ENCODE data around the gene TRIM38.
A peak's percentile ranks its signal among the peaks of the same experiment; 100 is the strongest.
"Not testable (repeated sequence)": the region's sequence is repeated elsewhere in the genome, so short reads cannot be mapped to it uniquely, and the experiment has no call there.

The TRIM38 gene

GRCh38 chr6:26009817-26010216 lies 47.2 kb downstream of the TRIM38 start:
- no peak for DNase-seq

GRCh38 chr6:26012061-26012460 lies 49.5 kb downstream of the TRIM38 start:
- DNase-seq: no peak

DNA sequence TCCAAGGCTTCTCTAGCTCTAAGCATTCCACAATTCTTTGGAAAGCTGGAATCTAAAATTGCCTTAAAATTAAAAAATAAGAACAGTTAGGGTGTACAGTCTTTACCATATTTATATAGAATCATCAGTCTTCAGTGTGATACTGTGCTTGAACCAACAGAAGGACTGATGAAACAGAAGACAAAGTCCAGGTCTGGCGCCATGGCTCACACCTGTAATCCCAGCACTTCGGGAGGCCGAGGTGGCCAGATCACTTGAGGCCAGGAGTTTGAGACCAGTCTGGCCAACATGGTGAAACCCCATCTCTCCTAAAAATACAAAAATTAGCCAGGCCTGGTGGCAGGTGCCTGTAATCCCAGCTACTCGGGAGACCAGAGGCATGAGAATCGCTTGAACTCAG lies 51.8 kb downstream of the TRIM38 start:
- not testable (repeated sequence) for DNase-seq

GRCh38 chr6:26016245-26016962 lies 53.8 kb downstream of the TRIM38 start:
- DNase-seq: no peak

- DNase-seq: no peak
These were observed 54.5 kb downstream of the TRIM38 start for GRCh38 chr6:26016963-26017631.

GRCh38 chr6:26017632-26017966 lies 55.0 kb downstream of the TRIM38 start:
- DNase-seq: no peak

DNA sequence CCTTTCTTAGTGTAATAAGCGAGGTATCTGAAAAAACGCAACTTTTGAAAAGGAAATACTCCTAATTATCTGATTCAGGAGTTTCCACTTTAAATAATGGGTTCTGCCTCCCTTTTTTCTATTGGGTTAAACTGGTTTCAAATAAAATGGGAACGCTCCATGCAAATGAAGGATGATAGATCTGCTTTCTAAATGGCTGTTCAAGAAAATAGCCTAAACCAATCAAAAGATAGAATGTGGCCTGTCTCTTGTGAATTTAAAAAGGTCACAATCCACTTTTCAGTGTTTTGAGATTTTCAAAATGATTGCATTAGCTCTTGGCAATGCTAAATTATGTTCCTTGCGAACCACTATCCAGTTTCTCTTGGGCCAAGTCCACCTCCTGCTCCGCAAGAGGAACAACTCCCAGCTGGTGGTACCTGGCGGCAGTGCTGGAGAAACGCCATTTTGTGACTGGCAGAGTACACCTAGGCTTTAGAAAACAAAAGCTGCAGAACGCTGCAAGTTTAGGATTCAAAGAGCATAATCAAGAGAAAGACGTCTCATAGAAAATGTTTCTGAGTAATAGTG lies 56.7 kb downstream of the TRIM38 start:
- DNase-seq: no peak

DNA sequence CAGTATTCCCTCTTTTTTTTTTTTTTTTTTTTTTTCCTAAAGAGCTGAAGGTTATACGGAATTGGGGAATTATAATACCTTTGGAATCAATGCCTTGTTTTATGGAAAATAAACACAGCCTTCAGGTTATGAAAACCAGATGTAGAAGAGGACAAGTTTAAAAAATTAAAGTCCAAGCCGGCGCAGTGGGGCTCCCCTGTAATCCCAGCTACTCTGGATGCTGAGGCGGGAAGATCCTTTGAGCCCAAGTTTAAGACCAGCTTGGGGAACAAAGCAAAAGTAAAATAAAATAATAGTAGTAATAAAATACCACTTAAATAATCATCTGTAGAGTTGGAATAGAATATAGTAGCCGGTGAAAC lies 57.3 kb downstream of the TRIM38 start:
- no peak for DNase-seq

DNA sequence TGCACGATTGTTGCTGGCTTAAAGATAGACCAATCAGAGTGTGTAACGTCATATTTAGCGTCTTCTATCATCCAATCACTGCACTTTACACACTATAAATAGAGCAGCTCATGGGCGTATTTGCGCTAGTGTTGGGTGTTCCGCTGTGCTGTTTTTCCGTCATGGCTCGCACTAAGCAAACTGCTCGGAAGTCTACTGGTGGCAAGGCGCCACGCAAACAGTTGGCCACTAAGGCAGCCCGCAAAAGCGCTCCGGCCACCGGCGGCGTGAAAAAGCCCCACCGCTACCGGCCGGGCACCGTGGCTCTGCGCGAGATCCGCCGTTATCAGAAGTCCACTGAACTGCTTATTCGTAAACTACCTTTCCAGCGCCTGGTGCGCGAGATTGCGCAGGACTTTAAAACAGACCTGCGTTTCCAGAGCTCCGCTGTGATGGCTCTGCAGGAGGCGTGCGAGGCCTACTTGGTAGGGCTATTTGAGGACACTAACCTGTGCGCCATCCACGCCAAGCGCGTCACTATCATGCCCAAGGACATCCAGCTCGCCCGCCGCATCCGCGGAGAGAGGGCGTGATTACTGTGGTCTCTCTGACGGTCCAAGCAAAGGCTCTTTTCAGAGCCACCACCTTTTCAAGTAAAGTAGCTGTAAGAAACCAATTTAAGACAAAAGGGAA lies 57.9 kb downstream of the TRIM38 start:
- peak; percentile 41 to 77 for DNase-seq

DNA sequence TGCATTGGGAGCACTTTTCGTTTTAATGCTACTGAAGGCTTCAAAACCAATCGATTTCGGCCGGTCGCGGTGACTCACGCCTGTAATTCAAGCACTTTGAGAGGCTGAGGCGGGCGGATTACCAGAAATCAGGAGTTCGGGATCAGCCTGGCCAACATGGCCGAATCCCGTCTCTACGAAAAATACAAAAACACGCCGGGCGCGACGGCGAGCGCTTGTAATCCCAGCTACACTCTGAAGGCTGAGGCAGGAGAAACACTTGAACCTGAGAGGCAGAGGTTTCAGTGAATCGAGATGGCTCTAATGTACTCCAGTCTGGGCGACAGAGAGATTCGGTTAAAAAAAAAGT lies 58.4 kb downstream of the TRIM38 start:
- DNase-seq: peak; percentile 57 to 74

GRCh38 chr6:26021350-26022131 lies 58.9 kb downstream of the TRIM38 start:
- DNase-seq: peak; percentile 81 to 91

- peak; percentile 47 to 69 for DNase-seq
These were observed 59.5 kb downstream of the TRIM38 start for GRCh38 chr6:26022132-26022472.

GRCh38 chr6:26022737-26023136 lies 60.1 kb downstream of the TRIM38 start:
- DNase-seq: no peak

- no peak for DNase-seq
These were observed 62.0 kb downstream of the TRIM38 start for GRCh38 chr6:26024651-26025046.

GRCh38 chr6:26025047-26025893 lies 62.7 kb downstream of the TRIM38 start:
- no peak for DNase-seq

GRCh38 chr6:26025894-26026832 lies 63.6 kb downstream of the TRIM38 start:
- DNase-seq: peak; percentile 95 to 97

DNA sequence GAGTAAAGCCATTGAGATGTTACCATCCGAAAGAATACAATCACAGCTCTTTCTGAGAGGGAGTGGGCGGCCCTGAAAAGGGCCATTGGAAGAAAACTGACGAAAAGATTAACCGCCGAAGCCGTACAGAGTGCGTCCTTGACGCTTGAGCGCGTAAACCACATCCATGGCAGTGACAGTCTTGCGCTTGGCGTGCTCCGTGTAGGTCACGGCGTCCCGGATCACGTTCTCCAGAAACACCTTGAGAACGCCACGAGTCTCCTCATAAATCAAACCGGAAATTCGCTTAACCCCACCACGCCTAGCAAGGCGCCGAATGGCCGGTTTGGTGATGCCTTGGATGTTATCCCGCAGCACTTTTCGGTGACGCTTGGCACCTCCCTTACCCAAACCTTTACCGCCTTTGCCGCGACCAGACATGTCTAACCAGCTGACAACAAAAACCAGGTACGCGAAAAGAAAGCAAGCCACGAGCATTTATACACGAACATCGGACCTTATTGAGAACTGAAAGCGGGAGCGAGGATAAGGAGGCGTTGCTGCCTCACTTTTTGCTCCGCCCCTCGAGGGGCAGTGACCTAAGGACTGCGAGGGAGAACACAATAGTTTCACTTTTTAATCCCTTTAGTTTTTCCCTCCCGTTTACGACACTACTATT lies 64.4 kb downstream of the TRIM38 start:
- DNase-seq: peak; percentile 90 to 98

- DNase-seq: no peak
These were observed 65.0 kb downstream of the TRIM38 start for GRCh38 chr6:26027491-26028211.

DNA sequence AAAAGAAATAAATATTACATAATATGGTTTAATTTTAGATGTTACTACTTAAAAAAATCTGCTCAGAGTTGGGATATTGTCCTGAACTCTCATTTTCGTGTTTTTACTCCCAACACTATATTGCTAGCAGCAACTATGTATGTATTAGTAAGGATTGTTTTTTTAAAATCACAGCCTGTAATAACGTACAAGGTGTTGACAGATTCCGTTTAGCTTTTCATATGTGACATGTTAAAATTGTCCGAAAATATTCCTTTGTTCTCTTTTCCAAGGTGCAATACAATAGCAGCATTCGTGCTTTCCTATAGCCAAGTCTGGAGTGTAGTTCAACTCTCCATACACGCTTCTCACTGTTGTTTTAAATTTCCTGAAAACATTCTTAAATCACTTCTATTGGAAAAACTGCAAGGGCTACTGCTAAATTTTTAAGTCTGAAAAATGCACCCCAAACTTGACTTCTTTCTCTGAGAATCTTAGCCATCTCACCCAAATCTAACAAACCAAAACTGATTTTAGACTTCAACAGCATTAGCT lies 65.7 kb downstream of the TRIM38 start:
- DNase-seq: no peak

Measured in NCI-H524 (cell line).